ENCODE data around the gene EVI2A.
"Not testable (repeated sequence)": the region's sequence is repeated elsewhere in the genome, so short reads cannot be mapped to it uniquely, and the experiment has no call there.

The EVI2A gene

GRCh38 chr17:31321481-31321880 lies at the start of gene EVI2A:
Gene EVI2A (minus strand): TSS chr17:31321622. CDS start chr17:31319013, 2,609 bp downstream.
- no peak for FAIRE-seq

DNA sequence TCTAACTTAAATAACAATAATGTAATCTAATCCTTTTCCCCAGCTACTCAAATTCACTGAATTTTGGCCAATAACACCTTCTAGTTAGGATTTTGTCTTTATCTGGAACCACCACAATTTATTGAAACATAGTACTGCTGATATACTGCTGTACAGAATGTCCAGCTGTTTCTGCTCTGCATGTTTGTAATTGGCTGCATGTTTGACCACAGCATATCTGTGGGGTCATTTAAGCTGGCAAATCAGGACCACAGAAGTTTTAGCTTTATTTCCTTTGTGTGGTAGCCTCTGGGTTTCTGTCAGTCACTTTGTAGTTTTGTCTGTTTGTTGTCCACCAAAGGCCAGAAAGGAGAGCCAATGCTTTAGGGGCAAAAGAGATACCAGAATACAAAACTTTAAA lies 47.8 kb upstream of the EVI2A start:
- FAIRE-seq = no peak

GRCh38 chr17:31366088-31366487 lies 44.7 kb upstream of the EVI2A start:
- no peak for FAIRE-seq

GRCh38 chr17:31364012-31364411 lies 42.6 kb upstream of the EVI2A start:
- FAIRE-seq = no peak

GRCh38 chr17:31357839-31358394 lies 36.5 kb upstream of the EVI2A start:
- no peak for FAIRE-seq

- no peak for FAIRE-seq
These were observed 35.7 kb upstream of the EVI2A start for GRCh38 chr17:31357091-31357490.

DNA sequence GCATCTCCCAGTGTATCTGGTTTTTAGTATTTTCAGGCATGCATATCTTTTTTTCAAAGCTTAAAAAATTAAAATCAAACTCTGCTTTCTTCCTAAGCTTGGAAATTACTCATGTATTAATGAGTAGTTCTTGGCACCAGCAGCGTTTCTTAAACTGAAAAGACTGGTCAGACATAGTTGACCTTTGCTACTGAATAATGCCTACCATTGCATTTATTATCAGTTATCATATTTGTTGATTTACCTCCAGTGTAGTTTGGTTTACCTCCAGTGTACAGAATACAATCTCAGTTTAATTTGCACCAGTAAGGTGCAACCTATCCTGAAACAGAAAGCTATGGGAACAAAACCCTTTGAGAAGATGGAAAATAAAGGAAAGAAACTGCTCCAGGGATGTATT lies 34.5 kb upstream of the EVI2A start:
- no peak for FAIRE-seq

DNA sequence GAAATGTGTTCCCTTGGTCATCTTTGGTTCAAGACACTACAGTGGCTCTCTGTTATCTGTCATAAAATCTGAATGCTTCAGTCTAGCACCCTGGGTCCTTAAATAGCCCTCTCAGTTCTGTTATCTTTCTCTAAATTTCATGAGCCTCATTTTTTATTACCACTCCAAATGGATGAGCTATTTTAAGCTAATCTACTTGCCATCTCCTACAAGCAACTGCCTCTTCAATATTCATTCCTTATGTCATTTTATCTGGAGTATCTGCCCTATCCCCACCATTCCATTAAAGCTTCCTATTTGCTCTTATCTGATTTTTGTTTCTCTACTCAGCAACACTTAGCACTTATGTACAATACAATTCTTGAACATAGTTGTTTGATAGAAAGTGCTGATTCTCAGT lies 28.0 kb upstream of the EVI2A start:
- no peak for FAIRE-seq

DNA sequence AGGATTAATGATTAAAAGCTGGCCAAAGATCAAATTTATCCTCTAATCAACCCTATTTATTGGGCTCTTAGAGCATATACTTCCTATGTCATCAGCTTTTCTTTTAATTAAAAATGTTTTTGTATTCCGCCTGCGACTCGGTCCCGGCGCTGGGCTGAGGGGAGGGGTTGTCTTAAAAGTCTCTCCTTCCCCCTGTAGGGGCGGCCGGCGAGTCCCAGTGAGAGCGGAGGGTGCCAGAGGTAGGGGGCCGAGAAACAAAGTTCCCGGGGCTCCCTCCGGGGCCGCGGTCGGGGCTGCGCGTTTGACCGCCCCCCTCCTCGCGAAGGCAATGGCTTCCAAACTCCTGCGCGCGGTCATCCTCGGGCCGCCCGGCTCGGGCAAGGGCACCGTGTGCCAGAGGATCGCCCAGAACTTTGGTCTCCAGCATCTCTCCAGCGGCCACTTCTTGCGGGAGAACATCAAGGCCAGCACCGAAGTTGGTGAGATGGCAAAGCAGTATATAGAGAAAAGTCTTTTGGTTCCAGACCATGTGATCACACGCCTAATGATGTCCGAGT lies 23.8 kb upstream of the EVI2A start:
- not testable (repeated sequence) for FAIRE-seq

DNA sequence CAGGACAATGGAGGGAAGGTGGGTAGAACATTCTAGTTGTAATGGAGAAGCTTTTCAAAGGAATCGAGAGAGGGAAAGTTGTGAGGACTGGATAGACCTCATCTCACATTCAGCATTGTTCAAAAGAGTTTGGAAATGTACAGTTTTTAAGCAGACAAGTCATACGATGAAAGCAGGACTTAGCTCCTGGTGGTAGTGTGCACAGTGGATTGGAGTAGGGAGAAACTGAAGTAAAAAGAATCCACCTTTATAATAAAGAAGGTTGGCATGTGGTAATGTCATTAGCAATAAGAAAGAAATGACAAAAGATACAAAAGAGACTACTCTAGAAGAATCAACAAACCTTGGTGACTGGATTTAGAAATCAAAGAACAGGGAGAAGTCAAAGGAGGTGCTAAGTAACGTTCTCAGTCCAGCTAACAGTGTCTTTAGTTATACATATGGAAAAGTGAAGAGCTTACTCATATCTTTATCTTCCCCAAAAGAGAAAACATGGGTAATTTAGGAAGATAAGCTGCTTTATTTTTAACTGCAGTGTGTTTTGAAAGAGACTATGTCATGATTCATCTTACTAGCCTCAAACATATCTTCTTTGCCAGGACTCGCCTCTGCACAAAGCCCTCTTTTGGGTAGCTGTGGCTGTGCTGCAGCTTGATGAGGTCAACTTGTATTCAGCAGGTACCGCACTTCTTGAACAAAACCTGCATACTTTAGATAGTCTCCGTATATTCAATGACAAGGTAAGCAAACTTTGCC lies 18.7 kb upstream of the EVI2A start:
- no peak for FAIRE-seq

GRCh38 chr17:31329221-31329620 lies 7.8 kb upstream of the EVI2A start:
- FAIRE-seq = no peak

GRCh38 chr17:31328160-31328535 lies 6.7 kb upstream of the EVI2A start:
- FAIRE-seq = no peak

- FAIRE-seq = no peak
These were observed 6.2 kb upstream of the EVI2A start for GRCh38 chr17:31327534-31328159.

GRCh38 chr17:31323551-31323950 lies 2.1 kb upstream of the EVI2A start:
- FAIRE-seq = no peak

- FAIRE-seq = no peak
These were observed 544 bp upstream of the EVI2A start for GRCh38 chr17:31321966-31322365.

DNA sequence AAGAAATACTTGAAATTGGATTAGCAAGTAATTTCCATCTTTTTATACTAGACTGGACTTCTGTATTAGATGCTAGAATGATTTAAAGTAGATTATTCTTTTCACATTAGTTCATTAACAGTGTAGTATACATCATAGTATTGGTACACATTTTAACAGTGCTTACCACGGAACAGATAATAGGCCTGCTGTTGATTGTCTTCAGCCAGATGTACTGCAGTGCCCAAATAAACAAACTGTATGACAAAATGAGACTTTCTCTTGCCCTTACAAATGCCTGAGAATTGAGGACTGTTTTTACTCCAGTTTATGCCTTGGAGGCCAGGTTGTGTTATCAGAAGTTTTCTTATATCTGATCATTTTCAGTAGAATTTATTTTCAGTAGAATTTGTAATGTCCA lies 631 bp downstream of the EVI2A start:
- no peak for FAIRE-seq

DNA sequence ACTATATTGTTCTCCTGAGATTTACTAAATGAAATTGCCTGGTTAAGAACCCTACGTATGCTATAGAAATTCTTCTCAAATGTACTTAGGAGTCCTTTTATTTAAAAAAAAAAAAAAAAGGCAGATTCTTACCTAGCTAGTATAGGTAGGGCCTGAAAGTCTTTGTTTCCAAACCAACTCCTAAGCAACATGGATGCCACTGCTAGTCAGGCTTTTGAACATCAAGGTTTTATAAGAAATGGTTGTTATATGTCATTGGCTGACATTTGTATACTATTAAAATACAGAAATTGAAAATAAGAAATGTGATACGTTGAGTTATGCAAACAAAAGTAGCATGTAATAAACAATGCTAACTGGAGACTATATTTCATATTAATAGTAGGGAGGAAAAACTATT lies 1.2 kb downstream of the EVI2A start:
- no peak for FAIRE-seq

DNA sequence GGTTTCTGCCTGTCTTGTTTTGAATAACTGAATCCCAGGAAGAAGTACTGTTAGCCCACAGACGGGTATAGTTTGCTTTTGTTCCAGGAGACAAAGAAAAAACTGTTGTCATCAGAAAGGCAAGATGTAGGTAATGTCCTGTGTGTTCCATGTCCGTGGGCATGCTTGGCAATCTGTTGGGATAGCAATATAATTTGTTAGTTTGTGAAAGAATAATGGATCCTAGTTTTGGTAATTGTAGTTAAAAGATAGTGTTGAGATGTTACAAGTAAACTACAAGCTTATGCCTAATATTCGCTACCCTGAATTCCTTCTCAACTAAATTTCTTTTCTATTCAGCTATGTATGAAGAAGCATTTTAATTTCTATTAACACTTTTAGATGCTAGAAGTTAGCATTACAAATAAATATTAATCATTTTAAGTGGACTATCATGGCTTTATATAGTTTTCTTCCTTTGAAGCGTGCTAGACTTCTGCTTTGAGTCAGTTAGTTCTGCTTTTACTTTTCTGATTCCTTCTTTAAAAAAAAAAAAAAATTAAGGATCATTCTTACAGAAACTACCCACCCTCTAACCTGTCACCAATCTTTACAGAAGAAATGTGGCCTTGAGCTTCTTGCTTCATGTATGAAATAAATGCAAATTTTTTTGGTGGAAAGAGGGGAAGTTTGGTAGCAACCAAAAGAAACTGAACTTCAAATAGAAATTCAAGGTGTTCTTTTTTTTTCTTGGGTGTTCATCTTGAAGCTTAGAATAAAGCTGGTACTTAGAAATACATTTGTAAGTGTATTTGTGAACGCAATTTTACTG lies 2.4 kb downstream of the EVI2A start:
- no peak for FAIRE-seq

GRCh38 chr17:31318298-31318801 lies 3.1 kb downstream of the EVI2A start:
- FAIRE-seq = no peak

- FAIRE-seq = no peak
These were observed 6.7 kb downstream of the EVI2A start for GRCh38 chr17:31314782-31315100.

DNA sequence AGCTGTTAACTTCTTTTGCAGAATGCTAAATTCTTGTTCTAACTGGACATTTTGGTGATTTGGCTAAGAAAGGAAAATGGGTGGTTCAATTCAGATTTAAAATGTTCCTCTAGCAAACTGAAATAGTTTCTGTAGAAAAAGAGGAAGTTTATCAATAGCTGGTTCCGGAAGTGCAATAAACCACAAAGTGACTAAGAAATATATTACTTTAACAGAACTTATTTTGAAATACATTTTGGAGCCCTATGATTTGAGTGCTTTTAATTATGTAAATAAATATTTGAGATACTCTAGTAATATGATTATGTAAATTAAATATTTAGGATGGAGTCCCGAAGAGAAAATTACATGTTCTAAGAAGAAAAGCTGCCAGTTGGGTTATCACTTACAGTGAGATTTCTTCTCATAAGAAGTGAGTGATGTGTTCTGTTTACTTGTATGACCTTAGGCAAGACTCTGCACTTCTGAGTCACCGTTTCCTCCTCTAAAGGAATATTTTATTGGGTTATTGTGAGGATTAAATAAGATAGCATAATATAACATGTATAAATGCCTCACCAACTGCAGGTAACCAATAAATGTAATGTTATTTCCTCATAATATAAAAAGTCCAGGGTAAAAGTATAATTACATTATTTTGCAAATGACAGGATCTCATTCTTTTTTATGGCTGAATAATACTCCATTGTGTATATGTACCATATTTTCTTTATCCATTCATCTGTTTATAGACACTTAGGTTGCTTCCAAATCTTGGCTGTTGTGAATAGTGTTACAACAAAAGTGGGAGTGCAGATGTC lies 7.2 kb downstream of the EVI2A start, which contains the start of gene EVI2B:
Gene EVI2B (minus strand): TSS at position 73 of the 800 bp plus-strand sequence. CDS start 8,445 bp downstream, outside the sequence.
- FAIRE-seq = no peak

GRCh38 chr17:31312223-31312622 lies 9.2 kb downstream of the EVI2A start:
- FAIRE-seq = not testable (repeated sequence)

Measured in G401.6 (cell line).